ENCODE measurements around the gene BCL2L15.

The BCL2L15 gene

DNA sequence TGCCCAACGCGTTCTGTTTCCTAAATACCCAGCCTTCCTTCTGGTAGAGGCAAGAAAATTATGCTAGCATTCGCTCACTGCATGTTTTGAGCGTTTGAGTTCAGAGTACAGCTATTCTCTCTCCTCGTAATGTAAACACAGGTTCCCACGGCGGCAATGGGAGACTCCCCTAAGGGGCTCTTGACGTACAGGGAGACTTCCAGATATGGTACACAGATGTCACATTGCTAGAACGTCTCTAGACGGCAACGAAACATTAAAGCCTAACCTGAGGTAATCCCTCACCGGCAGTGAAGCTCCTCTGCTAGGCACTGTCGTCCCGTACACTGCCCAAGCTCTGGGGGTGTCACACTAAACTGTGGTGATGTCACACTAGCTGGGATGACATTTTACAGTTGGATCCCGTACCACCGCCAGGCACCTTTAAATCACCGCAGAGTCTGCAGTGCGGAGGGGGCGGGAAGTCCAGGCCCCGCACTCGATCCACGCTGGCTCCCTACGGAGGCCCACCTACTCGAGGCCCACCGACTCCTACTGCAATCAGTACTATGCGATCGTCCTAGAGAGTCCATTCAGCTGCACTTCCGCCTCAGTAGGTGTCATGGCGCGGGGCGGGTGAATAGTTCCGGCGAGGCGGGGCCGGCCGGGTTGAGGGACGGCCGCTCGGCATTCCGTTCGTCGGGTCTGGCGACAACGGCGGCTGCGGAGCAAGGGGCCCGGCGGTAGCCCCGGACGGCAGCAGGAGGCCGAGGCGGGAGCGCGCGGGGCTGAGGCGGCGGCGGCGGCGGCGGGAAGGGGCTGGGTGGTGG lies 41.8 kb upstream of the BCL2L15 start, which contains the start of gene HIPK1 (continued):
- TF ChIP-seq, protein P1, sequence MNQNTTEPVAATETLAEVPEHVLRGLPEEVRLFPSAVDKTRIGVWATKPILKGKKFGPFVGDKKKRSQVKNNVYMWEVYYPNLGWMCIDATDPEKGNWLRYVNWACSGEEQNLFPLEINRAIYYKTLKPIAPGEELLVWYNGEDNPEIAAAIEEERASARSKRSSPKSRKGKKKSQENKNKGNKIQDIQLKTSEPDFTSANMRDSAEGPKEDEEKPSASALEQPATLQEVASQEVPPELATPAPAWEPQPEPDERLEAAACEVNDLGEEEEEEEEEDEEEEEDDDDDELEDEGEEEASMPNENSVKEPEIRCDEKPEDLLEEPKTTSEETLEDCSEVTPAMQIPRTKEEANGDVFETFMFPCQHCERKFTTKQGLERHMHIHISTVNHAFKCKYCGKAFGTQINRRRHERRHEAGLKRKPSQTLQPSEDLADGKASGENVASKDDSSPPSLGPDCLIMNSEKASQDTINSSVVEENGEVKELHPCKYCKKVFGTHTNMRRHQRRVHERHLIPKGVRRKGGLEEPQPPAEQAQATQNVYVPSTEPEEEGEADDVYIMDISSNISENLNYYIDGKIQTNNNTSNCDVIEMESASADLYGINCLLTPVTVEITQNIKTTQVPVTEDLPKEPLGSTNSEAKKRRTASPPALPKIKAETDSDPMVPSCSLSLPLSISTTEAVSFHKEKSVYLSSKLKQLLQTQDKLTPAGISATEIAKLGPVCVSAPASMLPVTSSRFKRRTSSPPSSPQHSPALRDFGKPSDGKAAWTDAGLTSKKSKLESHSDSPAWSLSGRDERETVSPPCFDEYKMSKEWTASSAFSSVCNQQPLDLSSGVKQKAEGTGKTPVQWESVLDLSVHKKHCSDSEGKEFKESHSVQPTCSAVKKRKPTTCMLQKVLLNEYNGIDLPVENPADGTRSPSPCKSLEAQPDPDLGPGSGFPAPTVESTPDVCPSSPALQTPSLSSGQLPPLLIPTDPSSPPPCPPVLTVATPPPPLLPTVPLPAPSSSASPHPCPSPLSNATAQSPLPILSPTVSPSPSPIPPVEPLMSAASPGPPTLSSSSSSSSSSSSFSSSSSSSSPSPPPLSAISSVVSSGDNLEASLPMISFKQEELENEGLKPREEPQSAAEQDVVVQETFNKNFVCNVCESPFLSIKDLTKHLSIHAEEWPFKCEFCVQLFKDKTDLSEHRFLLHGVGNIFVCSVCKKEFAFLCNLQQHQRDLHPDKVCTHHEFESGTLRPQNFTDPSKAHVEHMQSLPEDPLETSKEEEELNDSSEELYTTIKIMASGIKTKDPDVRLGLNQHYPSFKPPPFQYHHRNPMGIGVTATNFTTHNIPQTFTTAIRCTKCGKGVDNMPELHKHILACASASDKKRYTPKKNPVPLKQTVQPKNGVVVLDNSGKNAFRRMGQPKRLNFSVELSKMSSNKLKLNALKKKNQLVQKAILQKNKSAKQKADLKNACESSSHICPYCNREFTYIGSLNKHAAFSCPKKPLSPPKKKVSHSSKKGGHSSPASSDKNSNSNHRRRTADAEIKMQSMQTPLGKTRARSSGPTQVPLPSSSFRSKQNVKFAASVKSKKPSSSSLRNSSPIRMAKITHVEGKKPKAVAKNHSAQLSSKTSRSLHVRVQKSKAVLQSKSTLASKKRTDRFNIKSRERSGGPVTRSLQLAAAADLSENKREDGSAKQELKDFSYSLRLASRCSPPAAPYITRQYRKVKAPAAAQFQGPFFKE (tag by site-specific recombination; IDR thresholded peaks at IDR 0.05; ENCODE audit: borderline replicate concordance): no peak
- TF ChIP-seq BCL11A (tag by site-specific recombination; IDR thresholded peaks at IDR 0.05; ENCODE audit: low read depth): no peak
- TF ChIP-seq, protein P2, sequence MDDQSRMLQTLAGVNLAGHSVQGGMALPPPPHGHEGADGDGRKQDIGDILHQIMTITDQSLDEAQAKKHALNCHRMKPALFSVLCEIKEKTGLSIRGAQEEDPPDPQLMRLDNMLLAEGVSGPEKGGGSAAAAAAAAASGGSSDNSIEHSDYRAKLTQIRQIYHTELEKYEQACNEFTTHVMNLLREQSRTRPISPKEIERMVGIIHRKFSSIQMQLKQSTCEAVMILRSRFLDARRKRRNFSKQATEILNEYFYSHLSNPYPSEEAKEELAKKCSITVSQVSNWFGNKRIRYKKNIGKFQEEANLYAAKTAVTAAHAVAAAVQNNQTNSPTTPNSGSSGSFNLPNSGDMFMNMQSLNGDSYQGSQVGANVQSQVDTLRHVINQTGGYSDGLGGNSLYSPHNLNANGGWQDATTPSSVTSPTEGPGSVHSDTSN (CRISPR knock-in tag; IDR thresholded peaks at IDR 0.05): peak; percentile 82; the same call in 1 of the 2 replicates
- no peak for TF ChIP-seq ZNF350 (tag by site-specific recombination; IDR thresholded peaks at IDR 0.05)
- TF ChIP-seq ZNF629 (tag by site-specific recombination; IDR thresholded peaks at IDR 0.05): peak; percentile 99
- TF ChIP-seq, protein P3, sequence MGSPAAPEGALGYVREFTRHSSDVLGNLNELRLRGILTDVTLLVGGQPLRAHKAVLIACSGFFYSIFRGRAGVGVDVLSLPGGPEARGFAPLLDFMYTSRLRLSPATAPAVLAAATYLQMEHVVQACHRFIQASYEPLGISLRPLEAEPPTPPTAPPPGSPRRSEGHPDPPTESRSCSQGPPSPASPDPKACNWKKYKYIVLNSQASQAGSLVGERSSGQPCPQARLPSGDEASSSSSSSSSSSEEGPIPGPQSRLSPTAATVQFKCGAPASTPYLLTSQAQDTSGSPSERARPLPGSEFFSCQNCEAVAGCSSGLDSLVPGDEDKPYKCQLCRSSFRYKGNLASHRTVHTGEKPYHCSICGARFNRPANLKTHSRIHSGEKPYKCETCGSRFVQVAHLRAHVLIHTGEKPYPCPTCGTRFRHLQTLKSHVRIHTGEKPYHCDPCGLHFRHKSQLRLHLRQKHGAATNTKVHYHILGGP (tag by site-specific recombination; IDR thresholded peaks at IDR 0.05): peak; percentile 39
- no peak for TF ChIP-seq ZNF23 (tag by site-specific recombination; IDR thresholded peaks at IDR 0.05; ENCODE audit: borderline replicate concordance)
- no peak for TF ChIP-seq ZNF776 (tag by site-specific recombination; IDR thresholded peaks at IDR 0.05; ENCODE audit: borderline replicate concordance)
- peak; percentile 92 for TF ChIP-seq ZFP37 (tag by site-specific recombination; IDR thresholded peaks at IDR 0.05)
- no peak for TF ChIP-seq ZNF114 (tag by site-specific recombination; IDR thresholded peaks at IDR 0.05)
- TF ChIP-seq, protein P4, sequence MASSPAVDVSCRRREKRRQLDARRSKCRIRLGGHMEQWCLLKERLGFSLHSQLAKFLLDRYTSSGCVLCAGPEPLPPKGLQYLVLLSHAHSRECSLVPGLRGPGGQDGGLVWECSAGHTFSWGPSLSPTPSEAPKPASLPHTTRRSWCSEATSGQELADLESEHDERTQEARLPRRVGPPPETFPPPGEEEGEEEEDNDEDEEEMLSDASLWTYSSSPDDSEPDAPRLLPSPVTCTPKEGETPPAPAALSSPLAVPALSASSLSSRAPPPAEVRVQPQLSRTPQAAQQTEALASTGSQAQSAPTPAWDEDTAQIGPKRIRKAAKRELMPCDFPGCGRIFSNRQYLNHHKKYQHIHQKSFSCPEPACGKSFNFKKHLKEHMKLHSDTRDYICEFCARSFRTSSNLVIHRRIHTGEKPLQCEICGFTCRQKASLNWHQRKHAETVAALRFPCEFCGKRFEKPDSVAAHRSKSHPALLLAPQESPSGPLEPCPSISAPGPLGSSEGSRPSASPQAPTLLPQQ (tag by site-specific recombination; IDR thresholded peaks at IDR 0.05): peak; percentile 86
- TF ChIP-seq, protein P5, sequence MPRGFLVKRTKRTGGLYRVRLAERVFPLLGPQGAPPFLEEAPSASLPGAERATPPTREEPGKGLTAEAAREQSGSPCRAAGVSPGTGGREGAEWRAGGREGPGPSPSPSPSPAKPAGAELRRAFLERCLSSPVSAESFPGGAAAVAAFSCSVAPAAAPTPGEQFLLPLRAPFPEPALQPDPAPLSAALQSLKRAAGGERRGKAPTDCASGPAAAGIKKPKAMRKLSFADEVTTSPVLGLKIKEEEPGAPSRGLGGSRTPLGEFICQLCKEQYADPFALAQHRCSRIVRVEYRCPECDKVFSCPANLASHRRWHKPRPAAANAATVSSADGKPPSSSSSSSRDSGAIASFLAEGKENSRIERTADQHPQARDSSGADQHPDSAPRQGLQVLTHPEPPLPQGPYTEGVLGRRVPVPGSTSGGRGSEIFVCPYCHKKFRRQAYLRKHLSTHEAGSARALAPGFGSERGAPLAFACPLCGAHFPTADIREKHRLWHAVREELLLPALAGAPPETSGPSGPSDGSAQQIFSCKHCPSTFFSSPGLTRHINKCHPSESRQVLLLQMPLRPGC (tag by site-specific recombination; IDR thresholded peaks at IDR 0.05): peak; percentile 63; the same call in 1 of the 2 replicates
- TF ChIP-seq, protein P6, sequence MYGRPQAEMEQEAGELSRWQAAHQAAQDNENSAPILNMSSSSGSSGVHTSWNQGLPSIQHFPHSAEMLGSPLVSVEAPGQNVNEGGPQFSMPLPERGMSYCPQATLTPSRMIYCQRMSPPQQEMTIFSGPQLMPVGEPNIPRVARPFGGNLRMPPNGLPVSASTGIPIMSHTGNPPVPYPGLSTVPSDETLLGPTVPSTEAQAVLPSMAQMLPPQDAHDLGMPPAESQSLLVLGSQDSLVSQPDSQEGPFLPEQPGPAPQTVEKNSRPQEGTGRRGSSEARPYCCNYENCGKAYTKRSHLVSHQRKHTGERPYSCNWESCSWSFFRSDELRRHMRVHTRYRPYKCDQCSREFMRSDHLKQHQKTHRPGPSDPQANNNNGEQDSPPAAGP (tag by site-specific recombination; IDR thresholded peaks at IDR 0.05): peak; percentile 89
- TF ChIP-seq, protein P7, sequence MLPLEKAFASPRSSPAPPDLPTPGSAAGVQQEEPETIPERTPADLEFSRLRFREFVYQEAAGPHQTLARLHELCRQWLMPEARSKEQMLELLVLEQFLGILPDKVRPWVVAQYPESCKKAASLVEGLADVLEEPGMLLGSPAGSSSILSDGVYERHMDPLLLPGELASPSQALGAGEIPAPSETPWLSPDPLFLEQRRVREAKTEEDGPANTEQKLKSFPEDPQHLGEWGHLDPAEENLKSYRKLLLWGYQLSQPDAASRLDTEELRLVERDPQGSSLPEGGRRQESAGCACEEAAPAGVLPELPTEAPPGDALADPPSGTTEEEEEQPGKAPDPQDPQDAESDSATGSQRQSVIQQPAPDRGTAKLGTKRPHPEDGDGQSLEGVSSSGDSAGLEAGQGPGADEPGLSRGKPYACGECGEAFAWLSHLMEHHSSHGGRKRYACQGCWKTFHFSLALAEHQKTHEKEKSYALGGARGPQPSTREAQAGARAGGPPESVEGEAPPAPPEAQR (tag by site-specific recombination; IDR thresholded peaks at IDR 0.05): peak; percentile 51; the same call in 1 of the 2 replicates
- TF ChIP-seq ZNF274 (IDR thresholded peaks at IDR 0.05; ENCODE audit: low read length): no peak
- no peak for TF ChIP-seq ZNF274 (tag by site-specific recombination; IDR thresholded peaks at IDR 0.05; ENCODE audit: borderline replicate concordance)
- TF ChIP-seq GLIS1 (tag by site-specific recombination; IDR thresholded peaks at IDR 0.05): peak; percentile 50
- TF ChIP-seq ZNF433 (tag by site-specific recombination; IDR thresholded peaks at IDR 0.05; ENCODE audit: low read depth): no peak
- TF ChIP-seq, protein P8, sequence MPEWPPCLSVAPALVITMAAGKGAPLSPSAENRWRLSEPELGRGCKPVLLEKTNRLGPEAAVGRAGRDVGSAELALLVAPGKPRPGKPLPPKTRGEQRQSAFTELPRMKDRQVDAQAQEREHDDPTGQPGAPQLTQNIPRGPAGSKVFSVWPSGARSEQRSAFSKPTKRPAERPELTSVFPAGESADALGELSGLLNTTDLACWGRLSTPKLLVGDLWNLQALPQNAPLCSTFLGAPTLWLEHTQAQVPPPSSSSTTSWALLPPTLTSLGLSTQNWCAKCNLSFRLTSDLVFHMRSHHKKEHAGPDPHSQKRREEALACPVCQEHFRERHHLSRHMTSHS (tag by site-specific recombination; IDR thresholded peaks at IDR 0.05): no peak
- no peak for TF ChIP-seq ZNF19 (tag by site-specific recombination; IDR thresholded peaks at IDR 0.05; ENCODE audit: low read depth)
- TF ChIP-seq ZNF404 (tag by site-specific recombination; IDR thresholded peaks at IDR 0.05): no peak
- TF ChIP-seq ZEB2 (tag by site-specific recombination; IDR thresholded peaks at IDR 0.05): peak; percentile 93
- TF ChIP-seq PRDM1 (tag by site-specific recombination; IDR thresholded peaks at IDR 0.05): no peak
- no peak for TF ChIP-seq ZNF664 (tag by site-specific recombination; IDR thresholded peaks at IDR 0.05)
